Small intestine (tissue), 7 donors: ENCODE results near the gene IL1RL2. TPM values are rescaled to one million over a fixed set of nuclear protein-coding genes. Genes with fewer than 3 reads are reported as not detected.

ENCODE experiments used
- DNase-seq, 2 donors: peaks; one replicate each; pipeline versions ENCODE4 v3.0.0 to v3.0.0-alpha.2; 2013
- FAIRE-seq: peaks from 2 replicates; lab custom pipeline; 2012; peaks lifted over from hg19 to GRCh38; lab: Jason Lieb, UNC
- H3K27ac ChIP-seq, 3 donors: one replicate each; pipeline ENCODE4 v1.5.1; 2013; ENCODE audit warnings: low read length in 2 of 3, mild to moderate bottlenecking in 2 of 3, control low read depth in 1 of 3, inconsistent platforms in 1 of 3, low read depth in 1 of 3, moderate library complexity in 1 of 3
- H3K27me3 ChIP-seq, 3 donors: one replicate each; pipeline ENCODE4 v1.6.1; 2013; ENCODE audit warnings: low read length in 3 of 3, inconsistent platforms in 1 of 3; ENCODE audit not compliant: control insufficient read depth in 3 of 3, insufficient read depth in 3 of 3
- H3K36me3 ChIP-seq, 3 donors: one replicate each; pipeline ENCODE4 v1.6.1; 2013; ENCODE audit warnings: low read length in 3 of 3, inconsistent platforms in 1 of 3, low read depth in 1 of 3, mild to moderate bottlenecking in 1 of 3, moderate library complexity in 1 of 3; ENCODE audit not compliant: control insufficient read depth in 3 of 3, insufficient read depth in 2 of 3
- H3K4me1 ChIP-seq, 3 donors: one replicate each; pipeline ENCODE4 v1.6.1; 2013; ENCODE audit warnings: low read length in 2 of 3, inconsistent platforms in 1 of 3, low read depth in 1 of 3, mild to moderate bottlenecking in 1 of 3, moderate library complexity in 1 of 3; ENCODE audit not compliant: control insufficient read depth in 3 of 3, insufficient read depth in 2 of 3
- H3K4me3 ChIP-seq, 3 donors: one replicate each; pipeline ENCODE4 v1.5.1; 2013; ENCODE audit warnings: low read length in 3 of 3, control low read depth in 1 of 3, inconsistent platforms in 1 of 3, low read depth in 1 of 3, mild to moderate bottlenecking in 1 of 3, moderate library complexity in 1 of 3
- H3K9me3 ChIP-seq, 2 donors: one replicate each; pipeline ENCODE4 v1.6.1; 2013; ENCODE audit warnings: low read depth in 1 of 2, low read length in 1 of 2; ENCODE audit not compliant: control insufficient read depth in 2 of 2, insufficient read depth in 1 of 2
- WGBS, 3 donors: extraction: QIAGEN DNeasy Blood & Tissue Kit; methylation state at CpG; one replicate each; pipeline ENCODE4 v1.1.7; 2013; 5-methylcytosine and 5-hydroxymethylcytosine counted together
- polyA plus RNA-seq, 4 donors: library from polyadenylated mRNA; stranded (reverse) in 3 of 4; unstranded in 1 of 4; fragments of 200-250 nt in 3 of 4; fragments of 120-200 nt in 1 of 4; gene quantifications; one replicate each; pipeline versions ENCODE4 v1.2.1 to v1.2.3, GENCODE V29; 2013
- donor health status: healthy with polysubstance abuse.
- donor health status: control.
- donor health status: control.
- donor health status: Bipolar disorder and iron deficiency.
- donor health status: healthy.

The IL1RL2 gene
- polyA plus RNA-seq, 4 donors, result 0.25 to 0.34 TPM; not detected in 2

- Histone ChIP-seq H3K36me3 (no peaks in the 10 kb centered on the region), H3K27ac (no peak overlapping the region), H3K4me1 (no peaks in the 10 kb centered on the region), H3K9me3 (no peaks in the 10 kb centered on the region), H3K4me3 (no peak overlapping the region), H3K27me3 (peaks cover 0 to 7% (median 0%) of the 10 kb centered on the region in 3 donors)
- DNase-seq (no peak), FAIRE-seq (no peak)
- WGBS, 3 donors, result 65 to 75% (median 71%) methylated on average over 2 of the region's 2 CpGs
These were observed 95.9 kb downstream of the IL1RL2 start for GRCh38 chr2:102282678-102283091.

GRCh38 chr2:102283996-102284395 lies 97.2 kb downstream of the IL1RL2 start:
- no peak for FAIRE-seq
- Histone ChIP-seq H3K27ac (no peak overlapping the region), H3K4me3 (no peak overlapping the region), H3K9me3 (no peaks in the 10 kb centered on the region), H3K36me3 (no peaks in the 10 kb centered on the region), H3K27me3 (peaks cover 0 to 5% (median 0%) of the 10 kb centered on the region in 3 donors), H3K4me1 (no peaks in the 10 kb centered on the region)
- no peak for DNase-seq
- 84 to 100% (median 91%) methylated on average over 1 of the region's 1 CpG for WGBS, 3 donors

- 87 to 93% (median 89%) methylated on average over 3 of the region's 3 CpGs for whole genome bisulfite sequencing, 3 donors
- no peak for DNase-seq
- Histone ChIP-seq H3K27me3 (peaks cover 0 to 5% (median 0%) of the 10 kb centered on the region in 3 donors), H3K4me1 (no peaks in the 10 kb centered on the region), H3K36me3 (no peaks in the 10 kb centered on the region), H3K4me3 (no peak overlapping the region), H3K27ac (no peak overlapping the region), H3K9me3 (no peaks in the 10 kb centered on the region)
- FAIRE-seq, result no peak
These were observed 97.8 kb downstream of the IL1RL2 start for GRCh38 chr2:102284611-102285010.

GRCh38 chr2:102285368-102285767 lies 98.5 kb downstream of the IL1RL2 start:
- Histone ChIP-seq H3K36me3 (no peaks in the 10 kb centered on the region), H3K4me1 (no peaks in the 10 kb centered on the region), H3K9me3 (no peaks in the 10 kb centered on the region), H3K27me3 (peaks cover 0 to 2% (median 0%) of the 10 kb centered on the region in 3 donors), H3K4me3 (no peak overlapping the region), H3K27ac (no peak overlapping the region)
- DNase-seq (no peak), FAIRE-seq (no peak)
- WGBS, 3 donors, result 72 to 80% (median 74%) methylated on average over 2 of the region's 2 CpGs

GRCh38 chr2:102286041-102286440 lies 99.2 kb downstream of the IL1RL2 start:
- Histone ChIP-seq H3K27ac (no peak overlapping the region), H3K36me3 (no peaks in the 10 kb centered on the region), H3K9me3 (no peaks in the 10 kb centered on the region), H3K4me3 (no peak overlapping the region), H3K4me1 (no peaks in the 10 kb centered on the region), H3K27me3 (peaks cover 0 to 2% (median 0%) of the 10 kb centered on the region in 3 donors)
- 43 to 60% (median 54%) methylated on average over 3 of the region's 3 CpGs for WGBS, 3 donors
- DNase-seq (no peak), FAIRE-seq (no peak)

GRCh38 chr2:102289129-102289528 lies 102.3 kb downstream of the IL1RL2 start:
- Histone ChIP-seq H3K9me3 (no peaks in the 10 kb centered on the region), H3K4me3 (no peak overlapping the region), H3K4me1 (no peaks in the 10 kb centered on the region), H3K36me3 (no peaks in the 10 kb centered on the region), H3K27me3 (no peaks in the 10 kb centered on the region), H3K27ac (no peak overlapping the region)
- DNase-seq (no peak), FAIRE-seq (no peak)
- WGBS, 3 donors, result 87 to 90% (median 87%) methylated on average over 5 of the region's 5 CpGs

Other genes starting within 250 kb of the IL1RL2 start
- 1 to 10 TPM; 1.5 to 5.2 (median 2.7) TPM for gene IL1R2, start 195.1 kb upstream of the IL1RL2 start, polyA plus RNA-seq
- 10 to 100 TPM in 3 of 4 donors, 1 to 10 TPM in 1; 2.9 to 36.7 (median 17.2) TPM for gene IL1R1, start 44.3 kb upstream of the IL1RL2 start, polyA plus RNA-seq
- gene IL1RL1, start 124.5 kb downstream of the IL1RL2 start, polyA plus RNA-seq, result 10 to 100 TPM in 1 of 4 donors, 1 to 10 TPM in 2, under 1 TPM in 1; 0.31 to 14.6 (median 2.4) TPM
- 1 to 10 TPM; 2.2 to 5.2 (median 3.9) TPM for gene IL18R1, start 168.8 kb downstream of the IL1RL2 start, polyA plus RNA-seq
- under 1 TPM; 0.22 to 1.00 (median 0.47) TPM for gene IL18RAP, start 236.1 kb downstream of the IL1RL2 start, polyA plus RNA-seq